HG03175 (cell line): ENCODE measurements around the gene HPD.

ENCODE experiments used
- ATAC-seq: cut with Tn5 transposase; IDR thresholded peaks from one replicate; pipeline ENCODE4 v1.9.1; 2021; ENCODE audit warnings: mild to moderate bottlenecking, moderate library complexity; ENCODE audit not compliant: unreplicated experiment

The HPD gene

GRCh38 chr12:121812320-121812871 is 46.3 kb downstream of the HPD start:
- peak; percentile 14 for ATAC-seq

- ATAC-seq: peak; percentile 68
Observed at GRCh38 chr12:121811434-121812319, 47.0 kb downstream of the HPD start.

GRCh38 chr12:121810833-121811433 is 47.7 kb downstream of the HPD start:
- no peak for ATAC-seq

GRCh38 chr12:121810234-121810817 is 48.3 kb downstream of the HPD start:
- ATAC-seq: no peak

GRCh38 chr12:121809712-121810116 is 48.9 kb downstream of the HPD start:
- no peak for ATAC-seq

- ATAC-seq: no peak
Observed at GRCh38 chr12:121808623-121809022, 50.0 kb downstream of the HPD start.

GRCh38 chr12:121807642-121808347 is 50.9 kb downstream of the HPD start:
- ATAC-seq: no peak

- ATAC-seq: no peak
Observed at GRCh38 chr12:121806546-121807423, 51.9 kb downstream of the HPD start.

- no peak for ATAC-seq
Observed at GRCh38 chr12:121806009-121806545, 52.6 kb downstream of the HPD start.

- ATAC-seq: no peak
Observed at GRCh38 chr12:121805171-121806008, 53.3 kb downstream of the HPD start.

- ATAC-seq: no peak
Observed at GRCh38 chr12:121804417-121805111, 54.1 kb downstream of the HPD start.

GRCh38 chr12:121803861-121804416 is 54.7 kb downstream of the HPD start, which contains the start of gene SETD1B:
Gene SETD1B, plus strand, starts transcription at chr12:121804009. Its CDS starts 729 bp downstream, at chr12:121804738.
- no peak for ATAC-seq

GRCh38 chr12:121802843-121803698 is 55.6 kb downstream of the HPD start:
- ATAC-seq: peak; percentile 50

GRCh38 chr12:121802485-121802842 is 56.2 kb downstream of the HPD start:
- ATAC-seq: no peak

GRCh38 chr12:121801595-121802484 is 56.8 kb downstream of the HPD start:
- ATAC-seq: no peak
